Muscle layer of duodenum (tissue), 2 donors: ENCODE results near the gene TELO2.

ENCODE experiments used
- H3K27ac ChIP-seq: one replicate; pipeline ENCODE4 v1.7.0; 2013; ENCODE audit warnings: mild to moderate bottlenecking, low read length
- H3K27me3 ChIP-seq: one replicate; pipeline ENCODE4 v1.7.0; 2013; ENCODE audit warnings: low read depth, mild to moderate bottlenecking, control low read depth, low read length
- H3K36me3 ChIP-seq, 2 donors: one replicate each; pipeline ENCODE4 v1.7.0; 2013; ENCODE audit warnings: low read length in 2 of 2, control low read depth in 1 of 2, mild to moderate bottlenecking in 1 of 2; ENCODE audit not compliant: insufficient read depth in 2 of 2, control insufficient read depth in 1 of 2
- H3K4me1 ChIP-seq, 2 donors: one replicate each; pipeline ENCODE4 v1.7.0; 2013; ENCODE audit warnings: low read length in 2 of 2, mild to moderate bottlenecking in 2 of 2, control low read depth in 1 of 2, moderate library complexity in 1 of 2; ENCODE audit not compliant: insufficient read depth in 2 of 2, control insufficient read depth in 1 of 2
- H3K4me3 ChIP-seq, 2 donors: one replicate each; pipeline ENCODE4 v1.7.0; 2013; ENCODE audit warnings: low read length in 2 of 2, low read depth in 1 of 2, mild to moderate bottlenecking in 1 of 2
- H3K9me3 ChIP-seq, 2 donors: one replicate each; pipeline ENCODE4 v1.7.0; 2013; ENCODE audit warnings: low read length in 2 of 2, control low read depth in 1 of 2, mild to moderate bottlenecking in 1 of 2; ENCODE audit not compliant: control insufficient read depth in 1 of 2
- donor health status: healthy.

Gene TELO2

GRCh38 chr16:1545044-1546040 is 52.2 kb downstream of the TELO2 start:
- Histone ChIP-seq H3K27ac (peak overlapping the region; percentile 52), H3K9me3 (no peaks in the 10 kb centered on the region), H3K4me1 (peaks cover 13 to 58% of the 10 kb centered on the region in 2 donors)

GRCh38 chr16:1546430-1546829 is 53.3 kb downstream of the TELO2 start:
- Histone ChIP-seq H3K27me3 (no peaks in the 10 kb centered on the region), H3K9me3 (no peaks in the 10 kb centered on the region), H3K4me1 (peaks cover 13 to 62% of the 10 kb centered on the region in 2 donors), H3K36me3 (peaks cover 0 to 15% of the 10 kb centered on the region in 2 donors), H3K27ac (no peak overlapping the region), H3K4me3 (peak overlapping the region in 1 of 2 donors; percentile 43)

More at GRCh38 chr16:1545044-1546040, 52.2 kb downstream of the TELO2 start:
- Histone ChIP-seq H3K27me3 (no peaks in the 10 kb centered on the region), H3K4me3 (peak overlapping the region in 1 of 2 donors; percentile 43), H3K36me3 (peaks cover 3 to 17% of the 10 kb centered on the region in 2 donors)

GRCh38 chr16:1548233-1548632 is 55.1 kb downstream of the TELO2 start:
- Histone ChIP-seq H3K36me3 (peaks cover 0 to 4% of the 10 kb centered on the region in 2 donors), H3K4me1 (peaks cover 11 to 54% of the 10 kb centered on the region in 2 donors), H3K4me3 (no peak overlapping the region)

GRCh38 chr16:1548727-1549126 is 55.6 kb downstream of the TELO2 start:
- peaks cover 0 to 4% of the 10 kb centered on the region in 2 donors for H3K36me3 ChIP-seq
- peaks cover 11 to 53% of the 10 kb centered on the region in 2 donors for H3K4me1 ChIP-seq
- no peak overlapping the region for H3K27ac ChIP-seq
- no peaks in the 10 kb centered on the region for H3K9me3 ChIP-seq
- no peaks in the 10 kb centered on the region for H3K27me3 ChIP-seq
- no peak overlapping the region for H3K4me3 ChIP-seq

More at GRCh38 chr16:1548233-1548632, 55.1 kb downstream of the TELO2 start:
- Histone ChIP-seq H3K9me3 (no peaks in the 10 kb centered on the region), H3K27me3 (no peaks in the 10 kb centered on the region), H3K27ac (no peak overlapping the region)

- H3K9me3 ChIP-seq = no peaks in the 10 kb centered on the region
- H3K4me3 ChIP-seq = no peak overlapping the region
- H3K36me3 ChIP-seq = peaks cover 3 to 12% of the 10 kb centered on the region in 2 donors
- H3K27me3 ChIP-seq = no peaks in the 10 kb centered on the region
- H3K27ac ChIP-seq = no peak overlapping the region
- H3K4me1 ChIP-seq = peaks cover 11 to 53% of the 10 kb centered on the region in 2 donors
These were observed 56.9 kb downstream of the TELO2 start for GRCh38 chr16:1550069-1550468.

GRCh38 chr16:1550696-1551095 is 57.5 kb downstream of the TELO2 start:
- Histone ChIP-seq H3K4me3 (no peak overlapping the region), H3K27me3 (no peaks in the 10 kb centered on the region), H3K9me3 (no peaks in the 10 kb centered on the region), H3K27ac (no peak overlapping the region), H3K36me3 (peaks cover 7 to 18% of the 10 kb centered on the region in 2 donors), H3K4me1 (peaks cover 7 to 49% of the 10 kb centered on the region in 2 donors)

GRCh38 chr16:1551166-1551565 is 58.0 kb downstream of the TELO2 start:
- H3K27me3 ChIP-seq = no peaks in the 10 kb centered on the region
- no peak overlapping the region for H3K27ac ChIP-seq
- no peak overlapping the region for H3K4me3 ChIP-seq
- no peaks in the 10 kb centered on the region for H3K9me3 ChIP-seq
- peaks cover 3 to 44% of the 10 kb centered on the region in 2 donors for H3K4me1 ChIP-seq
- peaks cover 7 to 19% of the 10 kb centered on the region in 2 donors for H3K36me3 ChIP-seq

GRCh38 chr16:1552129-1552528 is 59.0 kb downstream of the TELO2 start:
- H3K4me3 ChIP-seq = no peak overlapping the region
- no peak overlapping the region for H3K27ac ChIP-seq
- no peaks in the 10 kb centered on the region for H3K27me3 ChIP-seq
- H3K9me3 ChIP-seq = no peaks in the 10 kb centered on the region
- peaks cover 7 to 27% of the 10 kb centered on the region in 2 donors for H3K36me3 ChIP-seq
- peaks cover 0 to 35% of the 10 kb centered on the region in 2 donors for H3K4me1 ChIP-seq

- Histone ChIP-seq H3K9me3 (no peaks in the 10 kb centered on the region), H3K27ac (no peak overlapping the region), H3K36me3 (peaks cover 13 to 48% of the 10 kb centered on the region in 2 donors), H3K4me3 (no peak overlapping the region), H3K4me1 (peaks cover 0 to 27% of the 10 kb centered on the region in 2 donors), H3K27me3 (no peaks in the 10 kb centered on the region)
These were observed 61.0 kb downstream of the TELO2 start for GRCh38 chr16:1553946-1554825.

GRCh38 chr16:1554826-1555445 is 61.8 kb downstream of the TELO2 start:
- H3K4me1 ChIP-seq = peaks cover 0 to 21% of the 10 kb centered on the region in 2 donors
- no peak overlapping the region for H3K27ac ChIP-seq
- H3K36me3 ChIP-seq = peaks cover 19 to 55% of the 10 kb centered on the region in 2 donors

More at GRCh38 chr16:1554826-1555445, 61.8 kb downstream of the TELO2 start:
- H3K4me3 ChIP-seq = no peak overlapping the region
- H3K9me3 ChIP-seq = no peaks in the 10 kb centered on the region
- no peaks in the 10 kb centered on the region for H3K27me3 ChIP-seq
